ENCODE data around the gene RPLP2. TPM values are rescaled to one million over a fixed set of nuclear protein-coding genes. Genes with fewer than 3 reads are reported as not detected.

RPLP2 gene
- total RNA-seq, 1 experiment from 2014 or later = 1,270 TPM

DNA sequence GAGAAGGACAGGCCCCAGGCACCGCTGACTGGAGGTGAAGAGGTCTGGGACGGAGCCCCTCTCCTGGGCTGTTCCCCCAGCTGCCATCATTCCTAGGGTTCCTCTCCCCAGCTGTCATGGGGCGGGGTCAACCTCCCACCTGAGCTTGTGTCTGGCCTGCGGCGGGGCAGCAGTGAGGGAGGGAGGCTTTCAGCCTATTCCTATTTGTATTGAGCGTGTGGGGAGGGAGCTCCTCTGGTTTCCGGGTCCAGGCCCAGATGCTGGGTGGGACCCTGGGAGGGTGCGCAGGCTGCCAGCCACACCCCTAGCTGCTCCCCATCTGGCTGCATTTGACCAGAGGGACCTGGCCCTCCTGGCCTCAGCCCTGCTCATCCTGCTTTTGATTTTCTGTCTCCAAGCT, 46.6 kb downstream of the RPLP2 start:
- DNase-seq = no peak
- ChIA-PET POLR2A (ENCODE audit: unreplicated experiment) (no interaction called here), CTCF (no interaction called here)
- no peaks in the 10 kb centered on the region for H3K4me1 ChIP-seq (replicated peaks; ENCODE audit: insufficient read depth)
- H3K36me3 ChIP-seq (ENCODE audit: low read depth) = no peaks in the 10 kb centered on the region
- H3F3A ChIP-seq (ENCODE audit: insufficient read depth, low read depth) = no peaks in the 10 kb centered on the region
- TF ChIP-seq, protein P1, sequence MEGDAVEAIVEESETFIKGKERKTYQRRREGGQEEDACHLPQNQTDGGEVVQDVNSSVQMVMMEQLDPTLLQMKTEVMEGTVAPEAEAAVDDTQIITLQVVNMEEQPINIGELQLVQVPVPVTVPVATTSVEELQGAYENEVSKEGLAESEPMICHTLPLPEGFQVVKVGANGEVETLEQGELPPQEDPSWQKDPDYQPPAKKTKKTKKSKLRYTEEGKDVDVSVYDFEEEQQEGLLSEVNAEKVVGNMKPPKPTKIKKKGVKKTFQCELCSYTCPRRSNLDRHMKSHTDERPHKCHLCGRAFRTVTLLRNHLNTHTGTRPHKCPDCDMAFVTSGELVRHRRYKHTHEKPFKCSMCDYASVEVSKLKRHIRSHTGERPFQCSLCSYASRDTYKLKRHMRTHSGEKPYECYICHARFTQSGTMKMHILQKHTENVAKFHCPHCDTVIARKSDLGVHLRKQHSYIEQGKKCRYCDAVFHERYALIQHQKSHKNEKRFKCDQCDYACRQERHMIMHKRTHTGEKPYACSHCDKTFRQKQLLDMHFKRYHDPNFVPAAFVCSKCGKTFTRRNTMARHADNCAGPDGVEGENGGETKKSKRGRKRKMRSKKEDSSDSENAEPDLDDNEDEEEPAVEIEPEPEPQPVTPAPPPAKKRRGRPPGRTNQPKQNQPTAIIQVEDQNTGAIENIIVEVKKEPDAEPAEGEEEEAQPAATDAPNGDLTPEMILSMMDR (conservative IDR thresholded peaks at IDR 0.05) = no peak
- H3K9me2 ChIP-seq (ENCODE audit: insufficient read depth) = no peaks in the 10 kb centered on the region
- intact Hi-C loops (cut with micrococcal nuclease; ENCODE audit: unreplicated experiment) = no loop called here
- BruUV-seq (replicated peaks) = no TSS peak
- no peak overlapping the region for H3K4me2 ChIP-seq
- H3K27me3 ChIP-seq (ENCODE audit: insufficient read depth, low read depth) = no peaks in the 10 kb centered on the region
- no peaks in the 10 kb centered on the region for H4K20me1 ChIP-seq (ENCODE audit: insufficient read depth)
- no peak overlapping the region for H3K27ac ChIP-seq
- no peak overlapping the region for H2AFZ ChIP-seq
- no peaks in the 10 kb centered on the region for H3K9me3 ChIP-seq (ENCODE audit: insufficient read depth, low read depth)
- H3K79me2 ChIP-seq (ENCODE audit: low read depth) = no peaks in the 10 kb centered on the region
- H3K4me3 ChIP-seq = no peak overlapping the region

DNA sequence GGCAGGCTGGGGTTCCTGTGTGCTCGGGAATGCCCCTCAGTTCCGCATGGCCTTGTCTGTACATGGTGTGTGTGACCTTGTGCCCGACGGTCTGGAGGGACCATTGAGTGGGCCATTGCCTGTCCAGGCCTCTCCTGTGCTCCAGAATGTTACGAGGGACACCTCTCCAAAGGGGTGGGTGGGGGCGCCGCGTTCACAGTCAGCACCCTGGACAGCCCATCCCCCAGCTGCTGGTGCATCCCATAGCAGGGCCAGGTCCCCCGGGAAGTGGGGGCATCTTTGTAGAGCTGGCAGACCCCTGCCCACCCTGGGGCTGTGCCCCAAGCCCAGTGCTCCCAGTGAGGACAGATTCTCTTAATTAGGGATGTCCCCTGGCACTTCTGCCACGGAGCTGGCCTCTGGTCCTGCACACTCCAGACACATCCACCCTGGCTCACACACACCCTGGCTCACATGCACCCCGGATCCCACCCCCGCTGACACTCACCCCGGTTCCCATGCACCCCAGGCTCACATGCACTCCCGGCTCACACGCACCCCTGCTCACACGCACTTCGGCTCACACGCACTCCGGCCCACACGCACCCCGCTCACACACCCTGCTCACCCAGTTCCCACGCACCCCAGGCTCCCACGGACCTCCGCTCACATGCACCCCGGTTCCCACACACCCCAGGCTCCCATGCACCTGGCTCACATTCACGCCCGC, 48.4 kb downstream of the RPLP2 start:
- TF ChIP-seq EZH2 (IDR thresholded peaks at IDR 0.05; ENCODE audit: low read depth) = no peak
- TF ChIP-seq, protein P1 (conservative IDR thresholded peaks at IDR 0.05) = no peak
- ChIA-PET CTCF (no interaction called here), POLR2A (ENCODE audit: unreplicated experiment) (no interaction called here)
- Histone ChIP-seq H3K9me2 (ENCODE audit: insufficient read depth) (no peaks in the 10 kb centered on the region), H3K9me3 (ENCODE audit: insufficient read depth, low read depth) (no peaks in the 10 kb centered on the region), H4K20me1 (ENCODE audit: insufficient read depth) (no peaks in the 10 kb centered on the region), H2AFZ (no peak overlapping the region), H3K4me3 (no peak overlapping the region), H3K4me1 (replicated peaks; ENCODE audit: insufficient read depth) (no peaks in the 10 kb centered on the region), H3K79me2 (ENCODE audit: low read depth) (no peaks in the 10 kb centered on the region), H3K36me3 (ENCODE audit: low read depth) (no peaks in the 10 kb centered on the region), H3F3A (ENCODE audit: insufficient read depth, low read depth) (no peaks in the 10 kb centered on the region), H3K4me2 (no peak overlapping the region), H3K27me3 (ENCODE audit: insufficient read depth, low read depth) (no peaks in the 10 kb centered on the region), H3K27ac (no peak overlapping the region)
- BruUV-seq (replicated peaks) = no TSS peak
- DNase-seq = no peak
- intact Hi-C loops (cut with micrococcal nuclease; ENCODE audit: unreplicated experiment) = no loop called here

DNA sequence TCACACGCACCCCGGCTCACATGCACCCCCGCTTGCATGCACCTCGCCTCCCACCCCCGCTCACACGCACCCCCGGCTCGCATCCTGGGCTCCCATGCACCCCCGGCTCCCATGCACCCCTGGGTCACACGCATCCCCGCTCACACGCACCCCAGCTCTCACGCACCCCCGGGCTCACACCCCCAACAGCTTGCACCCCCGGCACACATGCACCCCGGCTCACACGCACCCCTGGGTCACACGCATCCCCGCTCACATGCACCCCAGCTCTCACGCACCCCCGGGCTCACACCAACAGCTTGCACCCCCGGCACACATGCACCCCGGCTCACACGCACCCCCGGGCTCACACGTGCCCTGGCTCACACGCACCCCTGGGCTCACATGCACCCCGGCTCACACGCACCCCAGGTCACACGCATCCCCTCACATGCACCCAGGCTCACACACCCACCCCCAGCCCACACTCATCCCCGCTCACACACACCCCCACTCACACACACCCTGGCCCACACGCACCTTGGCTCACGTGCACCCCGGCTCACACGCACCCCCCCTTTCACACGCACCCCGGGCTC, 49.1 kb downstream of the RPLP2 start:
- Histone ChIP-seq H3K9me3 (ENCODE audit: insufficient read depth, low read depth) (no peaks in the 10 kb centered on the region), H3K4me3 (no peak overlapping the region), H3K36me3 (ENCODE audit: low read depth) (no peaks in the 10 kb centered on the region), H3F3A (ENCODE audit: insufficient read depth, low read depth) (no peaks in the 10 kb centered on the region), H3K79me2 (ENCODE audit: low read depth) (no peaks in the 10 kb centered on the region), H3K9me2 (ENCODE audit: insufficient read depth) (no peaks in the 10 kb centered on the region), H4K20me1 (ENCODE audit: insufficient read depth) (no peaks in the 10 kb centered on the region), H3K4me1 (replicated peaks; ENCODE audit: insufficient read depth) (no peaks in the 10 kb centered on the region), H3K4me2 (no peak overlapping the region), H3K27ac (no peak overlapping the region), H2AFZ (no peak overlapping the region), H3K27me3 (ENCODE audit: insufficient read depth, low read depth) (no peaks in the 10 kb centered on the region)
- POLR2A ChIA-PET (ENCODE audit: unreplicated experiment) = no interaction called here
- no peak for TF ChIP-seq EZH2 (IDR thresholded peaks at IDR 0.05; ENCODE audit: low read depth)
- TF ChIP-seq, protein P1 (conservative IDR thresholded peaks at IDR 0.05) = no peak
- no TSS peak for BruUV-seq (replicated peaks)
- intact Hi-C loops (cut with micrococcal nuclease; ENCODE audit: unreplicated experiment) = no loop called here
- no peak for DNase-seq
- CTCF ChIA-PET = no interaction called here
